ACC112 (cell line): ENCODE measurements around the gene GPRIN3.

ENCODE experiments used
- H2AFZ ChIP-seq: fragments of 200-600 bp; sonication (generic); one replicate; pipeline ENCODE4 v1.6.0; 2017; ENCODE audit warnings: antibody characterized with exemption, low read length; ENCODE audit not compliant: unreplicated experiment
- H3K27ac ChIP-seq: fragments of 200-600 bp; sonication (generic); 2 replicates; pipeline ENCODE4 v1.5.1; 2014; ENCODE audit warnings: low read depth, mild to moderate bottlenecking, antibody characterized with exemption, low read length, moderate library complexity
- H3K27me3 ChIP-seq: fragments of 200-600 bp; sonication (generic); 2 replicates; pipeline ENCODE4 v1.6.1; 2014; ENCODE audit warnings: mild to moderate bottlenecking, antibody characterized with exemption, low read length, moderate library complexity, mixed read lengths; ENCODE audit not compliant: insufficient read depth
- H3K36me3 ChIP-seq: fragments of 200-600 bp; sonication (generic); 2 replicates; pipeline ENCODE4 v1.6.1; 2016; ENCODE audit warnings: mild to moderate bottlenecking, antibody characterized with exemption, low read length, moderate library complexity, mixed read lengths; ENCODE audit not compliant: insufficient read depth
- H3K4me1 ChIP-seq: fragments of 200-600 bp; sonication (generic); one replicate; pipeline ENCODE4 v1.6.1; 2016; ENCODE audit warnings: low read length, mixed read lengths; ENCODE audit not compliant: insufficient read depth, unreplicated experiment, control insufficient read depth
- H3K4me3 ChIP-seq: fragments of 200-600 bp; sonication (generic); 2 replicates; pipeline ENCODE4 v1.5.1; 2014; ENCODE audit warnings: mild to moderate bottlenecking, low read depth, low read length
- H3K79me2 ChIP-seq: fragments of 200-600 bp; sonication (generic); one replicate; pipeline ENCODE4 v1.6.0; 2016; ENCODE audit warnings: low read length; ENCODE audit not compliant: control insufficient read depth, unreplicated experiment, insufficient read depth

Gene GPRIN3

GRCh38 chr4:89307446-89308160 lies at the start of gene GPRIN3:
GPRIN3 (minus strand) TSS chr4:89307800; CDS start chr4:89250110, 57,690 bp downstream.
- Histone ChIP-seq H3K27ac (no peak within 1 kb of the TSS), H3K4me1 (no peaks in the 10 kb centered on the region), H3K79me2 (no peaks in the 10 kb centered on the region), H3K4me3 (peak within 1 kb of the TSS; percentile 50), H2AFZ (no peak within 1 kb of the TSS), H3K36me3 (no peaks in the 10 kb centered on the region), H3K27me3 (peaks cover 54% of the 10 kb centered on the region)

- peaks cover 31% of the 10 kb centered on the region; the same call in 1 of the 2 replicates for H3K27me3 ChIP-seq
- no peak overlapping the region for H3K4me3 ChIP-seq
- H3K36me3 ChIP-seq, result no peaks in the 10 kb centered on the region
- no peak overlapping the region for H2AFZ ChIP-seq
- no peaks in the 10 kb centered on the region for H3K79me2 ChIP-seq
- no peaks in the 10 kb centered on the region for H3K4me1 ChIP-seq
- no peak overlapping the region for H3K27ac ChIP-seq
Observed at GRCh38 chr4:89357340-89357739, 49.7 kb upstream of the GPRIN3 start.

- Histone ChIP-seq H3K27ac (no peak overlapping the region), H3K4me3 (no peak overlapping the region), H3K4me1 (no peaks in the 10 kb centered on the region), H3K27me3 (peaks cover 25% of the 10 kb centered on the region; the same call in 1 of the 2 replicates), H3K36me3 (no peaks in the 10 kb centered on the region), H3K79me2 (no peaks in the 10 kb centered on the region), H2AFZ (no peak overlapping the region)
Observed at GRCh38 chr4:89356086-89356485, 48.5 kb upstream of the GPRIN3 start.

GRCh38 chr4:89353514-89353913 lies 45.9 kb upstream of the GPRIN3 start:
- Histone ChIP-seq H3K4me3 (no peak overlapping the region), H3K27ac (no peak overlapping the region), H3K27me3 (0 out of 2 replicates have a peak, but pooled peaks cover 5% of the 10 kb centered on the region), H3K79me2 (no peaks in the 10 kb centered on the region), H2AFZ (no peak overlapping the region), H3K36me3 (no peaks in the 10 kb centered on the region), H3K4me1 (no peaks in the 10 kb centered on the region)

GRCh38 chr4:89352541-89352940 lies 44.9 kb upstream of the GPRIN3 start:
- H3K4me1 ChIP-seq, result no peaks in the 10 kb centered on the region
- H2AFZ ChIP-seq, result no peak overlapping the region
- no peaks in the 10 kb centered on the region for H3K79me2 ChIP-seq
- no peak overlapping the region for H3K27ac ChIP-seq
- no peaks in the 10 kb centered on the region for H3K36me3 ChIP-seq
- H3K27me3 ChIP-seq, result no peaks in the 10 kb centered on the region
- H3K4me3 ChIP-seq, result no peak overlapping the region

- no peaks in the 10 kb centered on the region for H3K79me2 ChIP-seq
- H3K4me3 ChIP-seq, result no peak overlapping the region
- H3K27me3 ChIP-seq, result no peaks in the 10 kb centered on the region
- no peak overlapping the region for H3K27ac ChIP-seq
- H3K4me1 ChIP-seq, result no peaks in the 10 kb centered on the region
- H2AFZ ChIP-seq, result no peak overlapping the region
- H3K36me3 ChIP-seq, result no peaks in the 10 kb centered on the region
Observed at GRCh38 chr4:89351201-89351600, 43.6 kb upstream of the GPRIN3 start.

GRCh38 chr4:89347363-89348025 lies 39.9 kb upstream of the GPRIN3 start:
- no peak overlapping the region for H3K27ac ChIP-seq
- no peaks in the 10 kb centered on the region for H3K36me3 ChIP-seq
- H3K27me3 ChIP-seq, result peaks cover 17% of the 10 kb centered on the region
- H2AFZ ChIP-seq, result no peak overlapping the region
- H3K79me2 ChIP-seq, result no peaks in the 10 kb centered on the region
- H3K4me3 ChIP-seq, result no peak overlapping the region
- H3K4me1 ChIP-seq, result no peaks in the 10 kb centered on the region

GRCh38 chr4:89344571-89344970 lies 37.0 kb upstream of the GPRIN3 start:
- Histone ChIP-seq H3K79me2 (no peaks in the 10 kb centered on the region), H3K27me3 (peaks cover 18% of the 10 kb centered on the region), H2AFZ (no peak overlapping the region), H3K4me3 (no peak overlapping the region), H3K27ac (no peak overlapping the region), H3K4me1 (no peaks in the 10 kb centered on the region), H3K36me3 (no peaks in the 10 kb centered on the region)

- Histone ChIP-seq H2AFZ (no peak overlapping the region), H3K79me2 (no peaks in the 10 kb centered on the region), H3K27me3 (peaks cover 20% of the 10 kb centered on the region), H3K27ac (no peak overlapping the region), H3K4me1 (no peaks in the 10 kb centered on the region), H3K36me3 (no peaks in the 10 kb centered on the region), H3K4me3 (no peak overlapping the region)
Observed at GRCh38 chr4:89338206-89338605, 30.6 kb upstream of the GPRIN3 start.

GRCh38 chr4:89337681-89338080 lies 30.1 kb upstream of the GPRIN3 start:
- H3K27ac ChIP-seq, result no peak overlapping the region
- no peaks in the 10 kb centered on the region for H3K4me1 ChIP-seq
- no peak overlapping the region for H3K4me3 ChIP-seq
- H3K79me2 ChIP-seq, result no peaks in the 10 kb centered on the region
- H3K27me3 ChIP-seq, result peaks cover 15% of the 10 kb centered on the region
- no peak overlapping the region for H2AFZ ChIP-seq
- H3K36me3 ChIP-seq, result no peaks in the 10 kb centered on the region
